ENCODE data around the gene FEM1B.
"Not testable (repeated sequence)": the region's sequence is repeated elsewhere in the genome, so short reads cannot be mapped to it uniquely, and the experiment has no call there.

The FEM1B gene

DNA sequence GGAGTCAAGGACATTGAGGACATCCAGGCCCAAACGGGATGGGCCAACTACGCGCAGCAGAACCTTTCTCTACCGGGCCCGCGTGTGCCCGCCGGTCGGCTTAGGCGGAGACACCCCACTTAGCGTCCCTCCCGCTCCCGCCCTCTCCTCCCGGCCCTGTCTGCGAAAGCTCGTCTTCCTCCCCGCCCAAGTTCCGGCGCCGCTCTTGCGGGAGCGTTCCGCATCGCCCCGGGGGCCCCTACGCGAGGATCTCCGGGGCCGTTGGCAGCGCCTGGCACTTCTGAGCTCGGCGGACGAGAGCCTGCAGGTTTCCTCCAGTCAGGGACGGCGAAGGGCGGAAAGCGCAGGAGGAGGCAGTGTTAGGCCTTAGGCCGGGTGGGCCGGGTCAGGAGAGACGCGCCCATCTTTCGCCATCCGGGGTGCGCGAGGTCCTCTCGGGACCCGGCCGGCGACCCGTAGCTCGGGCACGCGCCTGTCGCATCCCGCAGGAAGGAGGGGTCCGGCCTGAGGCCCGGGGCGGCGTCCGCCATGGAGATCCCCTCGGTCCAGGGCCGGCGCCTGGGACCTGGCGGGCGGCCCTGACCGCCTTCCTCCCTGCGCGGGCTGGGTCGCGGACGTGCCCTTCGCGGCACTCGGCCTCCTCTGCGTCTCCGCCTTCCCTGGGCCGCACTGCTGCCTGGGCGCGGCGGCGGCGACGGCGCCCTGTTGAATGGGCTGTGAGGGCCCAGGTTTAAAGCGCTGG is at the start of gene FEM1B:
Gene FEM1B, plus strand, starts transcription at position 143 of the 742 bp plus-strand sequence. CDS start 673 bp downstream, outside the sequence.
- peak; percentile 88 for DNase-seq

DNA sequence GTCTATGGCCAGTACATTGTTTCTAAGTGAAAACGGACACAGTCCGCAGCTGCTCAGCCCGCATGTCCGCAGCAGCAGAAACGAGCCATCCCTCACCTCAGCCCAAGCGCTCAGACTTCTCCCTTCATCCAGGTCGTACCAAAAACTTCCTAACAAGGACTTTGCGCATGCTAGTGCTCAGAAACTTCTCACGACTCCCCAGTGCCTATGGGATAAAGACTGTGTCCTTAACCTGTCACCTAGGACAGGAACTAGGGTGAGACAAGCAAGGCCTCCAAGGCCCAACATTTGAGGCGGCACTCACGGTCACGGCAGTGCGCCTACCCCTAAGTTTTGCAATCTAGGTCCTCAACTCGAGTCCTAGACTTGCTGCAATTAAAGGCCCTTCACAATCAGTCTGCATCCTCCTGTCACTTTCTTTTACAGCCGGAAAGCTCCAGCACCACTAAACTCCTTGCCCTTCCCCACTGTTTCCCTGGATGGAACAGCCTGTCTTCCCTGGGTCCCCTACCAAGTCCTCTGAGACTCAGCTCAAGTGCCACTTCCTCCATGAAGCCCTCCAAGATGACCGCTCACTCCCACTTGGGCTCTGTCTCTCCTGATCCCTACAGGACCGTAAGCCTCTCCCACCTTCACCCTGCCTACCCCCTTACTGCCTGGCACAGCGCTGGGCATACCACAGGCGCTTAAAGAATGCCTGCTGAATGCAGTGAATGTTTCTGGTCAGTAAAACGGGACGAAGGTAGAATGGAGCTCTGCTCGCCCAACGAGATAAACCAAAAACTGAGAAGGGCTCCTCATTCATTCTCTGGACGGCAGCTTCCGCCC is 49.2 kb upstream of the FEM1B start:
- DNase-seq = no peak

DNA sequence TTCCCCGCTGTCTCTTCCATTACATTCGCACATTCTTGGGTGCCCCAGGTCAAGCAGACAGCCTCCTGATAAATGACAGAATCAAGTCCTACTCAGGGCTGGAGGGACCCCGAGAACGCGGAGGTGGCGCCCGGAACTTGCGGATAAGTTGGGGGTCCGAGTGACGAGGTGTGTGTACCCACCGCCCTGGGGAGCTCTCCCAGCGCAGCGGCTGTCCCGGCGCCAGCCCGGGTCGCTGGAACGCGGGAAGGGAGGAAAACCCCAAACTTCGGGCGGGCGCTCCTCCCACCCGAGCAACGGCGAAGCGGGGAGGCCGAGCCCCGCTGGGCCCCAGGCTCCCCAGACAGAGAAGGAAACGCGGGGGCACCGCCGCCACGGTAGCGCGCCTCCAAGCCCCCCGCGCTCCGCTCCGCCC is 48.6 kb upstream of the FEM1B start:
- DNase-seq = no peak

DNA sequence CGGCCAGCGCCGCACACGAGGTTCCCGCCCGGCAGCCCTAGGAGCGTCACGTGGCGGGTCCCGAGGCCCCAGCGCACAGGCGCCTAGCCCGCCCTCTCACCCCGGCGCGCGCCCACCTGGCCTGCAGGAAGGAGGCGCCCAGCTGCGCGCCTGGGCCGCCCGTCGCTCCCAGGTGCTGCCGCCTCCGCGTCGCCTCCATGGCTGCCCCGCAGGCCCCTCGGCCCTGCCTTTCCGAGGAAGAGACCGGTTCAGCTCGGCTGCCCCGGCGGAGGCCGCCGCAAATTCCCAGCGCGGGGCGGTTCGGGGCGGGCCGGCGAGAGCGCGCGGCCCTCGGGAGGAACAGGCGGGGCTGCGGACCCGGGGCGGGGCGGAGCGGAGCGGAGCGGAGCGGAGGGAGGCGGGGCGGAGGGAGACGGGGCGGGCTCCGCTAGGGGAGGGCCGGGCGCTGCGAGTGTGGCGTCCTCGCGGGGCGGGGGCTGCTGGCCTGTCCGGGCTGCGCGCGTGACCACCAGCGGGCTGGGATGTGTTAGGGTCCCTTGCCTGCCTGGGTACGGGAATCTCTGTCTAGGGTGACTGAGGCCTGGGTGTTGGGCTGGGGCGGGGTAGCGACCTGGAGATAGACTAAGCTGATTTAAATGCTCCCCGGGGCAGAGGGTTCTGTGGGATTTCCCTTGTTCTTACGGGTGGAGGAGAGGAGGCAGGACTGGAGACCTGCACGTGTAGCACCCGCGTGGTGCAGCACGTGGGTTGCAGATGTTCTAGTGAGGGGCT is 48.0 kb upstream of the FEM1B start, which contains the start of gene CLN6:
Gene CLN6, minus strand, starts transcription at position 343 of the 771 bp plus-strand sequence. Its CDS starts 144 bp downstream, at position 199.
- DNase-seq = peak; percentile 67

DNA sequence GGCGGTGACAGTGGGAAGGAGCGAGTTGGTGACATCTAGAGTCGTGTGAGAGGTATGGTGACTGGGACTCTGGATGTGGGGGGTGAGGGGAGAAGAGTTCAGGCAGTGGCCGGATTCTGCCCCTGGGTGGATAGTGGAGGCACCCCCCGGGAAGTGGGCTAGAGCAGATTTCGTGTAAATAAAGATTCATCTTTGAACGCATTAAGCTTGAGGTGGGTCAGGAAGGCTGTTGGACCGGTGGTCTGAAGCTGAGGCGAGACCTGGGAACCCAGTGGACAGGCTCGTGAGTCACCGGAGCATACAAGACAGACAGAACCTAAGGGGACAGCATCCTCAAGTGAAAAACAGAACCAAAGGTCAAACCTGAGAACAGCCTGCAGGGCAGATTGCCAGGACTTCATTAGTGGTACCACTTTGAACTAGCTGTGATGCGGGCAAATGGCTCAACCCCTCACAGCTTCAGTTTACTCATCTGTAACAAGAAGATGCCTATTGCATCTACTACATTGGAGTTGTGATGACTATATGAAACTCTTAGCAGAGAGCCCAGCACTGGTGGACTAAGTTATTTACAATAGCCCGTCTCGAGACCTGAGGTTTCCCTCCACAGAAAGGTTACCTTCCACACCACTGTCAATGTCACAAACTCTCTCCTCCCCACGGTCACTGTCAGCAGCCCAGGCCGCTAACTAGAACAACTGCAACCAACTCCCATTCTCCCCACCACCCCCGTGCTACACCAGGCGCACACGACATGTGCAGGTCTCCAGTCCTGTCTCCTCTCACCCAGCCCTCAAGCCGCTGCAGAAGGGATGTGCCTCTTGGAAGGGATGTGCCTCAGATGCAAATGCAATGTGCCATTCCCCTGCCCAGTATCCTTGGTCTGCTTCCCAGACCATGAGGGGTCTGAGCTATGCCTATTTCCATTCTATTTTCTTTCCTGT is 47.1 kb upstream of the FEM1B start:
- DNase-seq = no peak

DNA sequence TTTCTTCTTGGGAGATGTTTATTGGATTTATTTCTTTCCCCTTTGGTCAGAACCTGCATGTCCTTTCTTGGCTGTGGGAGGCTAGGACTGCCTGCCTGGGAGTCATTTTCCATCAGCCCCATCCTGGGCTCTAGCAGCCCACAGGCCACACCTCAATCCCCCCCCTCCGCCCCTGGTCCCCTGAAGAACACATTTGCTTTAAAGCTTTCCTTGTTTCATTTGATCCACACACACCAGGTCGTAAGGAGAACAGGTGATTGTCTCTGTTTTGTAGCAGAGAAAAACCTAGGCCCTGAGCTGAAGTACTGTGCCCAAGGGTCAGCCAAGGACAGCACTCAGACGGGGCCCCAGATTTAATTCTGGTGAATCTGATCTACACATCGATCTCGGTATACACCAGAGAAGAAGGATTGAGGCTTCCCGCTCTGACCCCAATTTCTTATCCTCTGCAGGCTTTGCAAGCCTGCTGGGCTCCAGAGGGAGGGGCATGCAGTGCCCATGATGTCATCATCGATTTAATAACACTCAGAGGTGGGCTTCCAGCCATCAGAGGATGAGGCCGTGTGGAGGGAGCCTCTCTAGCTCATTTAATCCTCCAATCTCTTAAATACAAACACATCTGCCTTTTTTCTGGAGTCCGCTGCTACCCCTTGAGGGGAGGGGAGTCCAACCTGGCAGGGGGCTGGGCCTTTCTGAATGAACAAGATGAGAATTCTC is 46.3 kb upstream of the FEM1B start:
- no peak for DNase-seq

DNA sequence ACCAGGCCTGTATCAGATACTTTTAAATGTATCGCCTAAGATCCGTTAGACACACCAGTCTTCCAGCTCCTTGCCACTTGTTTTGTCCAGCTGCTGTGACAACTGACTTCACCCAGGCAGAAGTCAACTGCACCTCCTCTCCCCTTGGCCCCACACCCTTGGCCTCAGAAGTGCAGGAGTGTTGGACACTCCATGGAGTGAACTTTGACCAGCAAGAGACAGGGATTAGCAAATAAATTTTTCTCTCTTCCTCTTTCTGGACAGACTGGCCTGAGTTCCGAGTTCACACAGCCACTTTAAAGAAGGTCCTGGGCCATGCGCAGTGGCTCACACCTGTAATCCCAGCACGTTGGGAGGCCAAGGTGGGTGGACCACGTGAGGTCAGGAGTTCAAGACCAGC is 45.1 kb upstream of the FEM1B start:
- no peak for DNase-seq

DNA sequence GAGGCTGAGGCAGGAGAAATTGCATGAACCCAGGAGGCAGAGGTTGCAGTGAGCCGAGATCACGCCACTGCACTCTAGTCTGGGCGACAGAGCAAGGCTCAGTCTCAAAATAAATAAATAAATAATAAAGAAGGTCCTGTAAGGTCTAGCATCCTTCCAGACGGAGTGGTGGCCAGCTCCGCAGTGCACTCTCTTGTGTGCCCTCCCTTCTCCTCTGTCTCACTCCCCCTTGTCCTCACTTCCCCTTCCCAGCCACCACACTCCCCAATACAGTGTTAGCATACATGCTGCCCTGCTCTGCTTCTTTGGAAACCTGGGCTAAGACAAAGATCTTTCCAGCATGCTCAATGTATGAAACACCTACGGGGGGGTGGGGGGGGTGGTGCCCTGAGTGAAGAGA is 44.6 kb upstream of the FEM1B start:
- DNase-seq = no peak

DNA sequence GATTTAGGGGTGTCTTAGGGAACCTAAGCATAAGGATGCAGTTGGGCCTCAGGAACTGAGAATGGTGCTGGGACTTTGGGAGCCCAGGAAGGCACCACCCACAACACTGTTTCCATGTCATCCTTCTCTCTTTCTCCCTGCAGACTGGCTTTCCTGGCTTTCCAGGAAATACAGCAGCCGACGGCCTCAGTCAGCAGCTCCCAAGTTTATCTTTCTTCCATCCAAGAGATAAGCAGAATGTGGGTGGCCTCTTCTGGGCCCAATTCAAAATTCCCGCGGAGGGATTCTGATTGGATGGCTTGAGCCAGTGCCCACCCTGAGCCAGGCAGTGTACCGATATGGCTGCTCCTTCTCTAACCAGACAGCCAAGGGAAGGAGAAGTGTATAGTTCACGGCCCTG is 43.5 kb upstream of the FEM1B start:
- DNase-seq = no peak

DNA sequence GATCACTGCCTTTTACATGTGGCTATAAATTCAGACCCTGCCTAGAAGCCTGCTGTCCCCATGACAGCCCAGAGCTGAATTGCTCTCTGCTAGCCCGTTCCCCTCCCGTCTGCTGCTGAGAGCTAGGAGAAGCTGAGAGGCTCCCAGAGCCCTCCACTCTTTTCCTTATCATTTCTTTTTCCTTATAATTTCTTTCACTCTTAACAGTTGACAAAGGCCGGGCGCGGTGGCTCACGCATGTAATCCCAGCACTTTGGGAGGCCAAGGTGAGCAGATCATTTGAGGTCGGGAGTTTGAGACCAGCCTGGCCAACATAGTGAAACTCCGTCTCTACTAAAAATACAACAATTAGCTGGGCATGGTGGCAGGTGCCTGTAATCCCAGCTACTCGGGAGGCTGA is 43.0 kb upstream of the FEM1B start:
- not testable (repeated sequence) for DNase-seq

DNA sequence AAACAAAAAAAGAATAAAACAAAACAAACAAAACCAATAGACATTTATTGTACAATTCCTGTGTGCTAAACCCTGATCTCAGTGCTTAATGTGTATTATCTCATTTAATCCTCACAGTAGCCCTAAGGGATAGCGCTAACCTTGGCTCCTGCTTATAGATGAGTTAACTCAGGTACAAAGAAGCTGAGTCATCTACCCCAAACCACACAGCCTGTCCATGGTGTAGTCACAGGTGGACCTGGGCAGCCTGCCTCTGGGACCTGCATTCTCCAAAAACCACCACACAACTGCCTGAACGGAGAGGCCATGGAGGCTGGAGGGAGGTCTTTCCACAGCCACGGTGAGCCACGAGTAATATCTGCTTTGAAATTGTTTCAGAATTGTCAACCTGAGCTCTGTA is 42.5 kb upstream of the FEM1B start:
- no peak for DNase-seq

DNA sequence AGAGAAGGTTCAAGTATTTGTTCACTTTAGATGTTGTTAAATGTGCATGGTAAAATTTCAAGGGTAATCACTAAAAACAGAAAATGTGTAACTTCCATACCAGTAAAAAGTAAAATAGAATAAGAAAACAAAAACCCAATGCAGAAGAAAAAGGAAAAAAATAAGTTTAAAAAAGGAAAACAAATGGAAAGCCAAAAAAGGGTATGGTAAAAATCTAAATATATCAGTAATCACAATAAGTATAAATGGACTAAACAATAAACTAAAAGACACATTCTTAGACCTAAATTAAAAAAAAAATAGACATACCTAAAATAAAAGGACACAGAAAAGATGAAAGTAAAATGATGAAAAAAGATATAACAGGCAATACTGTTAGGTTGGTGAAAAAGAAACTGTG is 38.5 kb upstream of the FEM1B start:
- no peak for DNase-seq

DNA sequence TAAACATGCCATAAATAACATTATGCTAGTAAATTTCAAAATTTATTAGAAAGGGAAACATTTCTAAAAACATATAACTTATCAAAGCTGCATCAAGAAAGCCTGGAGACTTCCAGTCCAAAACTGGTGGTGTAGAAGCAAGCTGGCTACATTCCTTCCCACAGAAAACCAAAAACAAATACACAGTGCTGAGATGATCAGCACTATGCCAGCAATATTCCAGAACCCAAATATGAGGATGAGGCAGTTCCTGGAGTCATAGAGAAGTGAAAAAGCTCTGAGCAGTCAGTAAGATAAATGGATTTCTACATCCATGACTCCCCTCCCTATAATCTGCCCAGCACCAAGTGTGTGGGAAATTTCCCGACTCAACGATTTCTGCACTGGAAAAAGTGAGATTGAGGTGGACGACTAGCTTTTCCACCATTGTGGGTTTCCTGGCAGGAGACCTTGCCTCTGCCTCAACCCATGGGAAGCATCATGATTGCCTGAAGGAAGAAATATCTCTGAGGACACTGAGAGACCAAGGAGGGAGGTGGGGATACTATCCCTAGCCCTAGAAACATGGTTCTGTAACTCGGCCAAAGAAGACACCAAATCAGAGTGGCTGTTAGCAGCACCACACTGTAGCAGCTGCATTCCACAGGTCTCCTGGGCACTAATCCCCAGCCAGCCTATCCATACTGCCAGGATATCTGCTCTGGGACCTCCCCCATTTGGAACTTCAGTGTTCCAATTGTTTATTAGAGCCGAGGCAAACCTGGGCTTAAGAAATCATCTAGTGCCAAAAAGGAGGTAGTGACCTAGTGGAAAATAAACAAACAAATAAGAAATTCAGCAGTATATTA is 36.2 kb upstream of the FEM1B start:
- DNase-seq = no peak

DNA sequence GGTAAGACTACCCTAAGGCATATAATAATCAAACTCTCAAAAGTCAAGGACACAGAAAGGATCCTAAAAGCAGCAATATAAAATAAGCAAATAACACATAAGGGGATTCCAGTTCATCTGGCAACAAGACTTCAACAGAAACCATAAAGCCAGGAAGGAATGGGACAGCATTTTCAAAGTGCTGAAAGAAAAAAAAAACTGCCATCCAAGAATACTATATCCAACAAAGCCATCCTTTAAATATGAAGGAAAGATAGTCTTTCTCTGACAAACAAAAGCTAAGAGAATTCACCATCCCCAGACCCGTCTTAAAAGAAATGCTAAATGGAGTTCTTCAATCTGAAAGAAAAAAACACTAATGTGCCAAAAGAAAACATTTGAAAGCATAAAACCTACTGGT is 33.3 kb upstream of the FEM1B start:
- DNase-seq = no peak

DNA sequence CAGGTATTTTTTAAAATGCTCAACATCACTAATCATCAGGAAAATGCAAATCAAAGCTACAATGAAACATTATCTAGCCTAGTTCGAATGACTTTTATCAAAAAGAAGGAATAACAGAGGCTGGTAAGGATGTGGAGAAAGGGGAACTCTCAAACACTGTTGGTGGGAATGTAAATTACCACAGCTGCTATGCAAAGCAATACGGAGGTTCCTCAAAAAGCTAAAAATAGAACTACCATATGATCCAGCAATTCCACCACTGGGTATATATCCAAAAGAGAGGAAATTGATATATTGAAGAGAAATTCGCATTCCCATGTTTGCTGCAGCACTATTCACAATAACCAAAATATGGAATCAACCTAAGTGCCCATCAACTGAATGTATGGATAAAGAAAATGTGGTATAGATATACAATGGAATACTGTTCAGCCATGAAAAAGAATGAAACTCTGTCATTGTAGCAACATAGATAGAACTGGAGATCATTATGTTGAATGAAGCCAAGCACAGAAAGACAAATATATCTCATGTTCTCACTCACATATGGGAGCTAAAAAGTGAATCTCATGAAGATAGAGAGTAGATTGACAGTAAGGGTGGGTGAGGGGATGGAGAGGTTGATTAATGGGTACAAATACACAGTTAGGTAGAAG is 28.4 kb upstream of the FEM1B start:
- no peak for DNase-seq

DNA sequence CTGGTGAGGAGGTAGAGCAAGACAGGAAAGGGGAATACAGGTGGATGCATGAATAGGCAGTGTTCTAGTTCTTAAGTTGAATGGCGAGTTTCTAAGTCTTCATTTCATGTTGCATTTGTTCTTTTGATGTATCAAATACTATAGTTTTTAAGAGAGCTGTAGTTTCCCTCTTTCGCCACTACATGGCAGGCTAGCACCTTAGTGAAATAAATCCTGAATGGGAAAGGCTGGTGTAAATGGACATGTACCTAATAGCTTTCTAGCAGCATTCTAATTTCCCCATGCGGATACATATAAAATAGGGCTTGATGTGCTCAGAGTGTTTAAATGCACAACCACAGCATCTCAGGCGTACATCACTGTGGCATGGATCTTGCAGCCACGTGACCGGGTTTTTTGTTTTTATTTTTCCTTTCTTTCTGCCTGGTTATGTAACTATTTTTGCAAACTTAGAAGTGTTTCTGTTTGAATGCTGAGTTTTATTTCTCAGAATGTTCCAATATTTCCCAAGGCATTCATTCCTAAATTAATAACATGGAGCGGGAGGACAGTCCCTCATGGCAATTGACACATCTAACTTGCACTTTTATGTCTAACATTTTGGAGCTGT is 24.5 kb upstream of the FEM1B start:
- DNase-seq = peak; percentile 76

DNA sequence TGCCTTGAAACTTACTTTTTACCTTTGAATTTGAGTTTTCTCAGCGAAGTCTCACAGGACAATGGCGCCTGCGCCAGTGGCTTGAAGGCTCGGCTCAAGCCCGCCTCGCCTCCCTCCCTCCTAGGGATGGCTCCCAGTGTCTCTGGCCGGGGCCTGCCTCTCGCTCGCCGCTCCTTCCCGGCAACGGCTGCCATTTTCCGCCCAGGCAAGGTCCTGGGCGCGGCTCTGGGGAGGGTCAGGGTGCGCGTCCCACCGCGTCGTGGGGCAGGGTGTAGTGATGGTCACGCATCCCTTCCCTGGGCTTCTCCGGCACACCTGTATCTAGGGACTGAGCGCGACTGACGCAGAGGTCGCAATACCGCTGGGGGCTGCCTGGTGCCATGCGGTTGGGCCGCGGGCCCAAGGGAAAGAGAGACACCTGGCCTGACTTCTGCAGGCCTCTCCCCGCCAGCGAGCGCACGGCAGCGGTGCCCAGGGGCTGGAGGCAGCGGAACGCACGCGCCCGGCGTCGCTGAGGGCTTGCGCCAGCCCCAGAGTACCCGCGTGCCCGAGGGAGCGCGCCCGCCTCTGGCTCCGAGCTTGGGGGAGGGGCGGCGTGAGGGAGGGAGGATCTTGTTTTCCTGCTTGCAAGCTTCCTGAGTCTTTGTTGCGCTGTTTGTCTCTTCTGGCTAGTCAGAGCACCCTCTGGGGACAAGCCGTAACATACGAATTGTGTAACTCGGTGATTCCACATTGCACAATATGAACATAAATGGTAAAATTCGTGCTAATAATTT is 20.7 kb upstream of the FEM1B start:
- peak; percentile 72 for DNase-seq

DNA sequence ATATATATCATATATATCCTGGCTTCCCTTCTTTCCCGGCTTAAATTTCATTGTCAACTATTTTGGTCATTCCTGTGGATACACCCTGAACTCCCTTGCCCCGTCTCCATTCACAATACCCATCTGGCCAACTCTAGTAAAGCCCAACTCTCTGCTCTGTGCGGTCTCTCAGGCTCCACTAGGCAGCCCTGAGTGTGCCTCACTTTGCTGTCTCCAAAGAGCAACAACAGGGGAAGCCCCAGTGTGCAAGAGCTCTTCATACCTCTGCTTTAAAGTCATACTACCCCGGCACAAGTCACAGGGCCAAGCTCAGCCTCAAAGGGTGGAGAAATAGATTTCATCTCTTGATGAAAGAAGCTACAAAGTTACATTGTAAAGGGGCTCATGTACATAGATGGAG is 18.9 kb upstream of the FEM1B start:
- DNase-seq = no peak

DNA sequence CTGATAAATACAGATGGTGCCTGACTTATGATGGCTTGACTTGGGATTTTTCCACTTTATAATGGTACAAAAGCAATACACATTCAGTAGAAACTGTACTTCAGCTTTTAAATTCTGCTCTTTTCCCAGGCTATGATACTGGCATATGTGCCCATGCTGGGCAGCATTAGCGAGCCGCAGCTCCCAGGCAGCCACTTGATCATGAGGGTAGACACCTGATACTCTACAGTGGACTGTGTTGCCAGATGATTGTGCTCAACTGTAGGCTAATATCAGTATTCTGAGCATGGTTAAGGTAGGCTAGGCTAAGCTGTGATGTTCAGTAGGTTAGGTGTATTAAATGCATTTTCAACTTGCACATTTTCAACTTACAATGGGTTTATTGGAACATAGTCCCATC is 17.7 kb upstream of the FEM1B start:
- no peak for DNase-seq
